ENCODE data around the gene PRDM16.
"Not testable (repeated sequence)": the region's sequence is repeated elsewhere in the genome, so short reads cannot be mapped to it uniquely, and the experiment has no call there.

The PRDM16 gene

DNA sequence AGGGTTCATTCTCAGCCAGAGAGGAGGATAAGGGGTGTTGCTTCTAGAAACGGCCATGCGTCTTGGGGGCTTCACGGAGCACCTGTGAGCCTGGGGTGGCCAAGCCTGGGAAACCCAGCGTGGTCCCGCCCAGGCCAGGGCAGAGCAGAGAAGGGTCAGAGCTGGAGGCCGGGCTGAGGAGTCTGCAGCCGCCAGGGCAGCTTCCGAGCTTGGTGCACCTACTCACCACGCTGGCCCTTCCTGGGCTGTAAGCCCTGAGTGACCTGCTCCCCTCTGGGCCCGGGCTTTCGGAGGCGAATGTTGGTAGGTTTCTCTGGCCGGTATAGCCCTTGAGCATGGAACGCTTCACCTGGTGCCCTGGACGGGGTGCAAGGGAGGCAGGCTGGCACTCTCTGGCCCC lies 215.7 kb downstream of the PRDM16 start:
- no peak overlapping the region for H3K4me3 ChIP-seq (ENCODE audit: low read depth, low read length)
- TF ChIP-seq CTCF (IDR thresholded peaks at IDR 0.05; ENCODE audit: low read depth, low read length, missing control alignments) = no peak
- no peak for DNase-seq (ENCODE audit: low read depth)

GRCh38 chr1:3285106-3285740 lies 216.2 kb downstream of the PRDM16 start:
- H3K4me3 ChIP-seq (ENCODE audit: low read depth, low read length) = no peak overlapping the region
- no peak for TF ChIP-seq CTCF (IDR thresholded peaks at IDR 0.05; ENCODE audit: low read depth, low read length, missing control alignments)
- no peak for DNase-seq (ENCODE audit: low read depth)

- not testable (repeated sequence) for DNase-seq (ENCODE audit: low read depth); H3K4me3 ChIP-seq (ENCODE audit: low read depth, low read length)
These were observed 218.1 kb downstream of the PRDM16 start for GRCh38 chr1:3287095-3287494.

DNA sequence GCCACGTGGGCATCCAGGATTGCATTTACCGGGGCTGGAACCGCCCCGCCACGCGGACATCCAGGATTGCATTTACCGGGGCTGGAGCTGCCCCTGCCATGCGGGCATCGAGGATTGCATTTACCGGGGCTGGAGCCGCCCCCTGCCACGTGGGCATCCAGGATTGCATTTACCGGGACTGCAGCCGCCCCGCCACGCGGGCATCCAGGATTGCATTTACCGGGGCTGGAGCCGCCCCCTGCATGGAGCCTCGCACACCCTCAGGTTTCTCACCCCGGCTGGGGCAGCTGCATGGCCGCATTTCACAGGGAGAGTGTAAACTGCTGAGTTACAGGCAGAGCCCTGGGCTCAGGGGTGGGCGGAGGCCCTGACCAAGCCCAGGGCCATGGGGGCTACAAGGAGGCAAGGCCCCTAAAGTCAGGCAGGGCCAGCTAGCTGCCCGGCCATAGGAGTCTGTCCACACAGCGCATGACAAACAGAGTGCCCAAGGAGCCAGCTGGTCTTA lies 218.7 kb downstream of the PRDM16 start:
- H3K4me3 ChIP-seq (ENCODE audit: low read depth, low read length) = no peak overlapping the region
- no peak for TF ChIP-seq CTCF (IDR thresholded peaks at IDR 0.05; ENCODE audit: low read depth, low read length, missing control alignments)
- no peak for DNase-seq (ENCODE audit: low read depth)

- no peak for TF ChIP-seq CTCF (IDR thresholded peaks at IDR 0.05; ENCODE audit: low read depth, low read length, missing control alignments)
- DNase-seq (ENCODE audit: low read depth) = no peak
- no peak overlapping the region for H3K4me3 ChIP-seq (ENCODE audit: low read depth, low read length)
These were observed 220.5 kb downstream of the PRDM16 start for GRCh38 chr1:3289502-3289901.

DNA sequence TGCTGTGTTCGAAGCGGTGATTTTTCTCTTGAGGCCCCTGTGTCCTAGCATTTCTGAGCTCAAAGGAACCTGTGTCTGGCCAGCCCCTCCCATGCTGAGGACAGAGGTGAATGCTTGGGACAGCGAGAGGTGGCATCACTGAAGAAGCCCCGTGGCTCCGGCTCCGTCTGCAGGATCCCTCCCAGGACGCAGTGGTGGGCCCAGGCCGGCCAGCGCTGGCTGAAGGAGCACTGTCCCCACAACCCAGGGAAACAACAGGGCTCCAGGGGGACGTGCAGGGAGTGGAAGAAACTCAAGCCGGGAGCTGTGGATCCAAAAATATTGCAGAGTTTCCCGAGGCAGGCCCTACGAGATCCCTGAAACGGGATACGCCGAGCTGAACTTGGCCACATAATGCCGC lies 221.4 kb downstream of the PRDM16 start:
- no peak for TF ChIP-seq CTCF (IDR thresholded peaks at IDR 0.05; ENCODE audit: low read depth, low read length, missing control alignments)
- H3K4me3 ChIP-seq (ENCODE audit: low read depth, low read length) = no peak overlapping the region
- DNase-seq (ENCODE audit: low read depth) = no peak

DNA sequence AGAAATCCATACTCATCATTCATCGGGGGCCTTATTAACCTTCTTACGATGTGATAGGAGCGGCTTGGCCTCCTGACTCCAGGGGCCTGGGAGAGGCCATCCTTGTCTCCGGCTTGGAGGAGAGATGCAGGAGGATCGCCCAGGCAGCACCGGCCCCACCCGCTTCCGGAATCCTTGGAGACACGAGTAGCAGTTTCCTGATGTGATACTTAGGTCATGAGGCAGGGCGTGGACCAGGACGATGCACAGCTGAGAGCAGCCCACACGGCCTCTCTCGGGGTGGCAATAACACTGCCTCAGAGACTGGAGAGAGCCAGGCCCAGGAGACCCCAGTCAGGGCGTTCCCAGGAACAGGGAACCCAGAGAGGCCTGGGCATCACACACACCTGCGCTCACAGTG lies 221.9 kb downstream of the PRDM16 start:
- TF ChIP-seq CTCF (IDR thresholded peaks at IDR 0.05; ENCODE audit: low read depth, low read length, missing control alignments) = no peak
- H3K4me3 ChIP-seq (ENCODE audit: low read depth, low read length) = no peak overlapping the region
- DNase-seq (ENCODE audit: low read depth) = no peak
